Psoas muscle (tissue), 8 donors: ENCODE measurements around the gene ZNF385B. TPM values are rescaled to one million over a fixed set of nuclear protein-coding genes. Genes with fewer than 3 reads are reported as not detected.

Experiments used
- ATAC-seq, 4 donors: fragments of 200-7000 bp; cut with Tn5 transposase; one replicate each; pipeline ENCODE4 v1.9.1; 2020; ENCODE audit warnings: moderate library complexity in 3 of 4, mild to moderate bottlenecking in 2 of 4
- DNase-seq, 2 donors: peaks; one replicate each; pipeline ENCODE4 v3.0.0-alpha.2; 2020
- H3K27ac ChIP-seq: fragments of 200-600 bp; one replicate; pipeline ENCODE4 v1.8.0; 2022
- H3K27me3 ChIP-seq, 3 donors: fragments of 200-600 bp in 1 of 3; one replicate each; pipeline versions ENCODE4 v1.6.1 to v1.8.0; 2013 to 2022; ENCODE audit warnings: low read length in 2 of 3, mild to moderate bottlenecking in 2 of 3, moderate library complexity in 1 of 3; ENCODE audit not compliant: insufficient read depth in 3 of 3
- H3K36me3 ChIP-seq, 2 donors: fragments of 200-600 bp in 1 of 2; one replicate each; pipeline versions ENCODE4 v1.6.1 to v1.8.0; 2013 to 2022; ENCODE audit warnings: low read depth in 1 of 2, mild to moderate bottlenecking in 1 of 2, moderate library complexity in 1 of 2; ENCODE audit not compliant: insufficient read depth in 1 of 2
- H3K4me1 ChIP-seq: fragments of 200-600 bp; one replicate; pipeline ENCODE4 v1.8.0; 2022
- H3K4me3 ChIP-seq: fragments of 200-600 bp; one replicate; pipeline ENCODE4 v1.8.0; 2022; ENCODE audit warnings: mild to moderate bottlenecking
- H3K9me3 ChIP-seq: fragments of 200-600 bp; one replicate; pipeline ENCODE4 v1.8.0; 2022
- CTCF ChIP-seq: fragments of 200-600 bp; IDR thresholded peaks from one replicate; pipeline ENCODE4 v1.8.0; 2022; ENCODE audit warnings: antibody characterized with exemption
- WGBS, 3 donors: extraction: QIAGEN DNeasy Blood & Tissue Kit; methylation state at CpG; one replicate each; pipeline versions ENCODE4 v1.1.6 to v1.1.7; 2013; 5-methylcytosine and 5-hydroxymethylcytosine counted together
- intact Hi-C, 2 donors: fragments of 100-400 bp; cut with DNase I; formaldehyde crosslinking; loops; one replicate each; pipeline versions ENCODE4 v1.11.0 to v1.14.2; 2022
- polyA plus RNA-seq, 3 donors: library from polyadenylated mRNA; stranded (reverse); fragments of 200-250 nt; gene quantifications; one replicate each; pipeline ENCODE4 v1.2.3, GENCODE V29; 2013
- total RNA-seq, 4 donors: library from RNA; stranded (reverse); fragmentation: NEBNext Ultra II Directional in 2 of 4; extraction: Animal tissue kit (Norgen Biotek cat#: 25700) in 2 of 4; gene quantifications; one replicate each; pipeline versions ENCODE4 v1.2.1 to v1.2.4, GENCODE V29; 2021 to 2023
- donor health status: healthy with polysubstance abuse.
- donor health status: DM: no; HTN: no; CAD: no; lungs with moderate emphysema.
- donor health status: Bipolar disorder and iron deficiency.
- donor health status: healthy.
- donor health status: DM: yes; HTN: yes; CAD: no.
- donor health status: DM: no; HTN: no; CAD: no.
- donor health status: DM: no; HTN: no; CAD: no.
- donor health status: DM: yes; HTN: yes; CAD: no.

Gene ZNF385B
- total and polyA plus RNA-seq, 7 donors = 8.8 to 42.9 (median 18.1) TPM

- no peak for TF ChIP-seq CTCF
- ATAC-seq = peak in 3 of 4 donors; percentile 75 to 91 (median 84)
- 23 to 36% (median 30%) methylated on average over 6 of the region's 6 CpGs for WGBS, 3 donors
Measured at GRCh38 chr2:179555691-179556283, 305.6 kb downstream of the ZNF385B start.

GRCh38 chr2:179554639-179555386, 306.6 kb downstream of the ZNF385B start:
- WGBS, 3 donors = 88 to 96% (median 91%) methylated on average over 4 of the region's 4 CpGs
- no peaks in the 10 kb centered on the region for H3K9me3 ChIP-seq
- TF ChIP-seq CTCF = no peak
- intact Hi-C loops = no loop called here
- no peaks in the 10 kb centered on the region for H3K27me3 ChIP-seq
- DNase-seq = no peak
- no peaks in the 10 kb centered on the region for H3K4me1 ChIP-seq
- H3K4me3 ChIP-seq = no peak overlapping the region
- no peaks in the 10 kb centered on the region for H3K36me3 ChIP-seq
- H3K27ac ChIP-seq = no peak overlapping the region
- no peak for ATAC-seq

More at GRCh38 chr2:179555691-179556283, 305.6 kb downstream of the ZNF385B start:
- DNase-seq = no peak
- no peaks in the 10 kb centered on the region for H3K36me3 ChIP-seq
- intact Hi-C loops = no loop called here
- H3K27me3 ChIP-seq = no peaks in the 10 kb centered on the region
- H3K4me1 ChIP-seq = no peaks in the 10 kb centered on the region
- H3K9me3 ChIP-seq = no peaks in the 10 kb centered on the region
- no peak overlapping the region for H3K4me3 ChIP-seq
- peak overlapping the region; percentile 41 for H3K27ac ChIP-seq

GRCh38 chr2:179553382-179553781, 308.0 kb downstream of the ZNF385B start:
- WGBS, 3 donors = 90 to 92% (median 90%) methylated on average over 3 of the region's 3 CpGs
- intact Hi-C loops = no loop called here
- no peaks in the 10 kb centered on the region for H3K27me3 ChIP-seq
- H3K9me3 ChIP-seq = no peaks in the 10 kb centered on the region
- ATAC-seq (no peak), DNase-seq (no peak)
- H3K36me3 ChIP-seq = no peaks in the 10 kb centered on the region
- no peak overlapping the region for H3K4me3 ChIP-seq
- TF ChIP-seq CTCF = no peak
- H3K27ac ChIP-seq = no peak overlapping the region
- H3K4me1 ChIP-seq = no peaks in the 10 kb centered on the region

- Histone ChIP-seq H3K36me3 (no peaks in the 10 kb centered on the region), H3K27me3 (no peaks in the 10 kb centered on the region), H3K4me1 (no peaks in the 10 kb centered on the region), H3K4me3 (no peak overlapping the region), H3K9me3 (no peaks in the 10 kb centered on the region), H3K27ac (no peak overlapping the region)
- WGBS, 3 donors = 65 to 81% (median 76%) methylated on average over 1 of the region's 1 CpG
- ATAC-seq (no peak), DNase-seq (no peak)
- no peak for TF ChIP-seq CTCF
- intact Hi-C loops = no loop called here
Measured at GRCh38 chr2:179551539-179552045, 309.8 kb downstream of the ZNF385B start.
